NCI-H82 treated with DMSO at 0.1 percent for 48 hours (cell line): ENCODE measurements around the gene SEMA4C.
"Not testable (repeated sequence)": the region's sequence is repeated elsewhere in the genome, so short reads cannot be mapped to it uniquely, and the experiment has no call there.

ENCODE experiments used
- DNase-seq: peaks from one replicate; lab custom pipeline; 2025; ENCODE audit not compliant: unreplicated experiment; lab: John Stamatoyannopoulos, UW

SEMA4C gene

DNA sequence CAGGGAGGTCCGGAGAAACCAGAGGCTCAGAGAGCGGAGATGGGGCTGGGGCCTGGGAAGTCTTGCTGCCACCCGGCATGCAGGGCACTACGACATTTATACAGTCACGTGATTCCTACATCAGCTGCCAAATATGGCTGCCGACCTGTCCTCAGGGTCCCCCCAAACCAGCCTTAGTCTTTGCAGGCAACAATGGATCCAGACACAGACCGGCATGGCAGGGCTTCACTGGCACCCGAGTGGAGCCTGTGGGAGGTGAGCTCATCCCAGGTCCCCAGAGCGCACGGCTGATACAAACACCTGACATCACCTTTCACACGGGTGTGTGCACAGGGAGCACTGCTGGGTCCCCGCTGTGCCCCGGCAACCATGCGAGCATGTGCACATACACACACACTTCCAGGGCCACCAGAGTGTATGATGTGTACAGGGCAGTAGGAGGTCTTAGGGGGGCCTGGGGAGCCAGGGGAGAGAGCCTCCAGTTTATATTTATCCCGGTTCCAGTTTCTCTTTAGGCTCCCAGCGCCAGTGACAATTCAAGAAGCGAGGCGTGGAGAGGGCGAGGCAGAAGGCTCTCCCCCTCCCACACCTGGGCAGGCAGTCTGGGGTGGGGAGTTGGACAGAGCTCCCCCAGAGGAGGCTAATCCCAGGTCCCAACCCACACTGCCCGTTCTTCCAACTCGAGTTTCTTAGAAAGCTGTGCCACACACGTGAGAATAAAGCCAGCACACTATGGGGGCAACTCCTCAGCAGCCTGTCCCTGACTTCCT lies 2.7 kb downstream of the SEMA4C start:
- no peak for DNase-seq

DNA sequence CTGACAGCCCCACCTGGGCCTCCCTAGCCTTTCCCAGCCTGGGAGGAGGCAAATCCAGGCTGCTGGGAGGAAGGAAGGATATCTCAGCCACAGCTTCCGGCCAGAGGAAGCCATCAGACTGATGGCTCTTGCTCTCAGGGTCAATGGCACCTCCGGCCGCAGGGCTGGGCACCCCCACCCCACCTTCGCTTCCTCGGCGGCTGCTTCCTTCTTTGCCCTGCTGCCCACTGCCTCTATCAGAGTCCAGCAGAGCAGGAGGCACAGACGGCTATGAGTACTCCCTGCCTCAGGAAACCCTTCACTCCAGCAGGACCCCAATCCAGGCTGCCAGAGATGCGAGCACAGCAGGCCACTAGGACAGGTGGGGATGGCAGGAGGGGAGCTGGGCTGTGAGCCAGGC lies 3.3 kb downstream of the SEMA4C start:
- DNase-seq: no peak

DNA sequence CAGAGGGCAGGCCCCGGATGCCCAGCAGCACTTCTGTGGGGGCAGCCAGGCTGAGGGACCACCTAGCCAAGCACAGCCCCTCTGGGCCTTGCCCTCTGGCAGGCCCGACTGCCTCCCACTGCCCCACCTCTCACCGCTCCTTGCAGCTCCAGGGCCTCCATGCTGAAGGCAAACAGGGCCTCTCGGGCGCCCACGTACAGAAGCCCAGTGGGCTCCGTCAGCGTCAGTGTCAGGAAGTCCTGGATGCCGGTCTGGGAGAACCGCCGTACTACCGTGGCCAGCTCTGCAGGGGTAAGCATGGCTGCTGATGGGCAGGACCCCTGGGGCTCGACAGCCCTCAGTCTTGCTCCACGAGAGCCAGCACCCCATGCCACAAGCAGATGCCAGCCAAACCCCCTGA lies 3.7 kb downstream of the SEMA4C start:
- DNase-seq: no peak

DNA sequence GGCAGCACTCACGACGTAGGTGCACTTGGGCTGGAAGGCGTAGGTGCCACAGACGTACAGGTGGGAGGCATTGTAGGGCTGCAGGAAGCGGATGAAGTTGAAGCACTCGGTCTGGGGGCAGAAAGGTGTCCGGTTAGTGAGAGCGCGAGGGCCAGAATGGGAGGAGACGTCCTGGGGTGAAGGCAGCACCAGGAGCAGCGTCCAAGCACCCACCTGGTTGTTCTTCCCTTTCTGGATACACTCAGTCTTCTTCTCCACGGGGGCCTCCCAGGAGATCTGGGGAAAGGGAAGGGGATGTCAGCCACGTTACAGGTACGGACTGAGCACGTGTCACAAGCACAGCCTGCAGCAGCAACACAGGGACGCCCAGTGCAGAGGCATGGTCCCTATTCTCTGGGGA lies 4.2 kb downstream of the SEMA4C start:
- DNase-seq: no peak

DNA sequence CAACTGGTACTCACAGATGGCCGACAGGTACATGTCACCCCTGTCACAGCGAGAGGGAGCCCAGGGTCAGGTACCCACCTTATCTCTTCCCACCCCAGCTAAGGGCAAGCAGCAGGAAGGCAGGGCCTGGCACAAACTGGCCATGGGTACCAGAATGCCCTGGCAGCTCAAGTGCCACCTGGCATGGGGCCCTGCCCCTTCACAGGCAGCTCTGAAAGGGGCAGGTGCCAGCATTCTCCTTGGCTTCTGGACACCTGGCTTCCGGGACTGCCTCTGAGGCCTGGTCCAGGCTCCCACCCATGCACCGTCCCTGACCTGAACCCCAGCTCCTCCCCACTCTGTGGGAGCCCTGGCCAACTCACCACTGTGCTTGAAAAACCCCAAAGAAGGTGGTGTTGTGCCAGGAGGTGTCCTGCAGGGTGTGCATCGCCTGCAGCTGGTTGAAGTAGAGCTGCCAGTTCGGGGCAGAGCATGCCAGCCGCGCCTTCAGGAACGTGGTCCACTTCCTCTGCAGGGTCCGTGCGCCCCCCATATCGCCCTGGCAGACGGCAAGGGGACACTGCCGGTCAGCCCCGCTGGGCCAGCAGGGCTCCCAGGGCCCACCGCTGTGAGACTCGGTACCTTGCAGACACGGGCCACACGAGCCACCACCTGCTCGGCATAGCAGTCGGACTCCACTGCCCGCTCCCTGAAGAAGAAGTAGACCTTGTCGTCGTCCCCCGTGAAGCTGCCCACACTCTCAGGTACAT lies 5.4 kb downstream of the SEMA4C start:
- no peak for DNase-seq

DNA sequence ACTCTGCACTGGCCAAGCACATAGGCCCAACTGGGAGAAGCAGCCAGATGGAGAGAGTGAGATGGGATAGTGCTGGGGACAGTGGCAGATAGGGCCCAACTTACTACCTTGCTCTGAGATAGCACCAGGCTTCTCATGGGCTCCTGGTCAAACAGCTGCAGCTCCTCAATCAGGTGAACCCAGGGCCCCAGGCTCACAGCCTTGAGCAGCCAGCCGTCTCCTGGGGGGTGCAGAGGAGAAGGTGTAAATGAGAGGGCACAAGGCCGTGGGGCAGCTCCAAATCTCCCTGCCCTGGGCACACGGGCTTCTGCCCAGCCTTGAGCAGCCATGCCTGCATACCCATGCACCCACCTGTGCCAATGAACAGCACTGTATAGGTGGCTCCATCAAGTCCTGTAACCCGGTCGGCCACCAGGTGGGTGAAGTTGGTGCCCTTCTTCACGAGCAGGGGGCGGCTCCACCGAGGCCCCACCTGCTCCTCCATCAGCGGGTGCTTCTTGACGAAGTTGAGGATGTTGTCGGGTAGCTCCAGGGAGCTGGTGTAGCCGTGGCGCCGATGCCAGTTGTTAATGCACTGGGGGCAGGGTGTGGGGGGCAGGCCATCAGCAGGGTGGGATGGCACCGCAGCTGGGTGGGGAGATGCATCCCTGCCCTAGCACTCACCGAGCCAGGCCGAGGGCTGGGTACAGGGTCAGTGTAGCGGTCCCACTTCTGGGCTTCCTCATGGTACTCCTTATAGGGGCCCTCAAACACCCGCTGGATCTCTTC lies 6.1 kb downstream of the SEMA4C start:
- DNase-seq: no peak

DNA sequence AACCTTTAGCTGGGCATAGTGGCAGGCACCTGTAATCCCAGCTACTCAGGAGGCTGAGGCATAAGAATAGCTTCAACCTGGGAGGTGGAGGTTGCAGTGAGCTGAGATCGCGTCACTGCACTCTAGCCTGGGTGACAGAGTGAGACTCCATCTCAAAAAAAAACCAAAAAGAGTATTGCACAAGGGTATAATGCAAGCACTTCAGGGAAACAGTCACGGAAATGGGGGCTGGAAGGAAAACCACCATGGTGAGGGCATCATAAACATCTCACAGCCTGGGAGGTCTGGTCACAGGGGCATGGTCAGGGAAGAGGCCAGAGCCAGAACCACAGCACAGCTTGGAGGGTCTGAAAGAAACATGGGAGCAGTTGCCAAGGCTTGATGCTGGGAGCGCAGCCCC lies 6.8 kb downstream of the SEMA4C start:
- DNase-seq: not testable (repeated sequence)

DNA sequence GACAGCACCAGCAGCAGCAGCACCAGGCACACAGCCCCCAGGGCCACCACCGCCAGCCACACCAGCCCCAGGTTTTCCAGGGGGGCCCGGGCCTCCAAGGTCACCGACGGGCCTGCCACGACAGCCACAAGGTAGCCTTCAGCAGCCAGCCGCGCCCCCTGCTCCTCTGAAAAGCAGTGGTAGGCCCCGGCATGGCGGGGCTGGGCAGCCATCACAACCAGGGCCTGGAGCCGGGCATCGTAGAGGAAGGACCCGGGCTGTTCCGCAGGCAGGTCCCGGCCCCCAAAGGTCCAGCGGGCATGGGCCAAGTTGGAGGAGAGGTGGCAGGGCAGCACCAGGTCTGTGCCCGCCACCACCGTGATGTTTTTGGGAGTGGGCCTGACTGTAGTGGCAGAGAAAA lies 8.8 kb downstream of the SEMA4C start:
- no peak for DNase-seq

DNA sequence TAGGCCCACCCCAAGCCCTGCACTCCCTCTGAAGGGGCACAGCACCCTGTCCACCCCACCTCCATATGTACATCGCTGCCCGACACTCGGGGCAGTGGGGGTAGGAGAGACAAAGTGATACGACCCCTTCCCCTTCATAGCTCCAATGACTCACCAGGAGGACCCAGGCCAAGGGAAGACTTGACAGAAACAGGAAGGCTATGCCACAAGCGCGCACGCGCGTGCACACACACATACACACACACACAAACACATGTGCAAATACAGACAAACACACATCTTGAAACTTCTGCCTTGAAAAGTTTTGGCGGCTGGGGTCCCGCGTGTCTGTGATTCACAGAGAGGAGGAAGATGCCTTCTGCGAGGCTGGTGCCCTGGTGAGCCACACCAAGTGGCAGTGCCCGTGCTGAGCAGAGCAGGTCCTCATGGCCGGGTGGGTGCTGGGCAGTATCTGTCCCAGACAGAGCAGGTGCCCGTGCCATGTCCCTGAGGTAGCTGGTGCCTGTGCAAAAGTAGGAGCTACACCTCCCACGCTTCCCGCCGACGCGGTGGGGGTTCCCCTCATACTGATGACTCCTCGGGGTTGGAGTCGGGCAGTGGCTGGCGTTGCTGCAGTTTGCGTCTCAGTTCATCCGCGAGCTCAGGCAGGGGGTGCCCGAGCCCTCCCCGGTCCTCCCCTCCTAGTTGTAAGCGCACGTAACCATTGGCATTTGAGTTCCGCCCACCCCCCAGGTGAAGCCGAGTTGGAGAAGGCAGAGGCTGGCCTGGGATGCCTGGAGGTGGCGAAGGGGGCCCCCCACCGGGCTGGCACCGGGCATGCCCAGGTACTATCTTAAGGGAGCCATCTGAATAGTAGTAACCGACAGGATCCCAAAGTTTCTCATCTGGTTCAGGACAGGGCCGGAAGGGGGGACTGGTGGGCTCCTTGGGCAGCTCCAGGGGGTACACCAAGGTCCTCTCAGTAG lies 9.5 kb downstream of the SEMA4C start:
- no peak for DNase-seq

DNA sequence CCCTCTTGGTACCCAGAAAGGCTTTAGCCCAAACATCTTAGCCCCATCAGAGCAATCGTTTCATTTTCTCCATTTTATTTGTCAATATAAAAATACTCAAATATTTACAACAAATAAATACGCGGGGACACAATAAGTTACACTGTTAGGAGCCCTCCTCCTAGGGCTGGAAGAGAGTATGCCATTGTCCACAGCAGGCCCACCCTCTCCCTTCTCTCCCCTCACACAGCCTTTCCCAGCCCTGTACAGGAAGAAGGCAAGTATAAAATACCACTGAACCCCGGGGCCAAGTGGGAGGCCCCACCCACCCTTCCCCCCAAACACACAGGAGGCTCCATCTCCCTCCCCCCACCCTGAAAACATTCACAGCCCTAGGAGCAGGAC lies 10.2 kb downstream of the SEMA4C start:
- no peak for DNase-seq

DNA sequence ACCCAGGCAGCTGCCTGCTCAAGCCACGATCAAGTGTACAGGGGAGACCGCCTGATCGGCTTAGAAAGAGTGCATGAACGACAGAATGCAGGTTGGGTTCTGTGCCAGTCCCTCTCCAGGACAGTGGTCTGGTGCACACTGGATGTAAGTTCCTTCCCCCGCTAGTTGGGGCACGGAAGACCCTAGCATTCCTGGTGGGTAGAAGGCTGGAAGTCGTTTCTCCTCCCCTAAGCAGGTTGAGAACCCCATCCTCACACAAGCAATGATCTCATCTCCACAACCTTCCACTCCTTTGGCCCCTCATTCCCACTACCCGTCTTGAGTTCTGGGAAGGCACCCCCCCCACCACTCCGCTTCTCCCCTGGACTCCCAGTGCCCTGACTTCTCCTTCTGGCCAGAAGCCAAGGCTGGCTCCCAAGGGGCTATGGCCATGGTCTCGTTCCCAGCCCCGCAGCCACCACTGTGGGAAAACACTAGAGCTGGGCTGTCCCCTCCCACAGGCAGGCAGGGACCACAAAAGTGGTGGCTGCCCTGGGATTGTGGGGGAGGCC lies 10.7 kb downstream of the SEMA4C start:
- DNase-seq: no peak

DNA sequence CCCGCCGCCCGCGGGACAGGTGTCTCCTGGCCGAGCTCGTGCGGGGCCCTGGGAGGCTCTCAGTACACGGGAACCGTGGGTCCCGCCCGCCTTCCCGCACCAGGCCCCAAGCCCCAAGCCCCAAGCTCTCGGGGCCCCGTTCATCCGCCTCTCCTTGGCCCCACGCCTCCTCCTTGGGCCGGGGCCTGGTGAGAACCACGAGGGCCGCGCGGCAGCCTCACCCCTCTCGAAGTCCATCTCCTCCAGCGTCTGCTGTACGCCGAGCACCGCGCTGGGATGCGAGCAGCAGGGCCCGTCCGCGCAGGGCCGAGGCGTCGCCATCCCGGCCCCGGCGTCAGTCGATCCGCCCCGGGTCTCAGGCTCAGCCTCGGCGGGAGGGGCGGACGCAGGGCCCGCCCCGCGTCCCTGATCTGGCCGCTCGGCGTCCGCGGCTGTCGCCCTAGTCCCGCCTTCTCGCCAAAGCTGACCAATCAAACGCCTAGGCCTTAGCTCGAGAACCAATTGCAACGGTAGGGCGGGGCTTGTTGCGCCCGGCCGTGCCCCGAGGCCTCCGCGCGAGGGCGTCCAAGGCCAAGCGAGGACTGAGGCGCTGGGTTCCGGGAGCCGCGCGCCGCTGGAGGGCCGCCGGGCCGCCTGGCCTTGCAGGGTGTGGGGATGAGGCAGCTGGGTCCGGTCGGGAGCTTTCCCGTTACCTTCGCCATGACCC lies 12.1 kb downstream of the SEMA4C start, which contains the start of gene ANKRD39:
TSS of gene ANKRD39 (minus strand) at position 350 of the 706 bp plus-strand sequence. CDS start at position 321, 29 bp downstream.
- DNase-seq: peak; percentile 97

DNA sequence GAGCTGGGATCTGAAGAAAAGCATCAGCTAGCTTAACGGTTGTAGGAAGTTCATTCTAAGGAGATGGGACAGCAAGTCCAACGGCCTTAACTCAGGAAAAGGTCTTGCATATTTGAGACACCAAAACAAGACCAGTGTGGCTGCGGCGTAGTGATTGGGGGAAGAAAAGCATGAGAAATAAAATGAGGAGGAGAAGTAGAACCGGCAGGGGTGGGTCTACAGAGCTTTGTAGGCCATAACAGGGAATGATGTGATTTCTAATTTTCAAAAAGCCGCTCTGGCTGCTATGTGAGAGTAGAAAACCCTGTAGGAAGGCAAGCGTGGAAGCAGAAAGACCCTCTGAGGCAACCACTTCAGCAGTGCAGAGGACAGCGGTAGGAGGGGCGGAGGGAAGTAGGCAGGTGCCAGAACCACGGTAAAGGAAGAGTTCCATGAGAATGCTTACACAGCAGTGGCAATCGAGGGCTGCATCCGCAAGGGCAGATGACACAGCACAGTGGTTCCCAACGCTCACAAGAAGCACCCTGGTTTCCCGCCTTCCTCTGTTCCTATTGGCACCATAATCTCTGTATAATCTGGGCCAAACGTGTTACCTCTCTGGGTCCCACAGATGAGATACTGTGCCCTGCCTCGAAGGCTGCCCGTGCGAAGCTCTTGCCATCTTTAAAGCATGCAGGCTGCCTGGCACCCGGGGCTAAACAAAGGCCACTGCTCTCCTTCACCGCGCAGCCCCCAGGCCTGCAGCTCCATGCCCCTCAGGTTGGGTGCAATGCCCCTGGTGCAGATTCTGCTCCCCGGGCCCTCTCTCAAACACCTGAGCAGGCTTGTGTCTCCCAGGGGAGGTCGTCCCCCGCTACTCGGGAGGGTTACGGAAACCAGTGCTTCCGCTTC lies 12.9 kb downstream of the SEMA4C start:
- DNase-seq: no peak

DNA sequence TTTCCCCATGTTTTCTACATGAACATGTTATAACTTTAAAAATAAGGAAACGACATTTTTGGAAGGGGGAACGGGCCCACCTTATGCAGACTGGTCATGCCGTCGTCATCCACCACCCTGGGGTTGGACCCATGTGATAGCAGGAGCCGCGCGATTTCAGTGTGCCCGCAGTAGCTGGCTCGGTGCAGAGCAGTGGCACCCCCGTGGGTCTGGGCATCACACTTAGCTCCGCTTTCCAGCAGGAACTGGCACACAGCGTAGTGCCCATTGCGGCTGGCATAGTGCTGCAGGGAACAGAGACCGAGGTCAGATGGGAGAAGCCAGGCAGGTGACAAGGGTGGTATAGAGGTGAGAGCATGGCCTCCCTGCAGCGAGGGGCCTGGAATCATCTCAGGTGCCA lies 16.6 kb downstream of the SEMA4C start:
- no peak for DNase-seq

DNA sequence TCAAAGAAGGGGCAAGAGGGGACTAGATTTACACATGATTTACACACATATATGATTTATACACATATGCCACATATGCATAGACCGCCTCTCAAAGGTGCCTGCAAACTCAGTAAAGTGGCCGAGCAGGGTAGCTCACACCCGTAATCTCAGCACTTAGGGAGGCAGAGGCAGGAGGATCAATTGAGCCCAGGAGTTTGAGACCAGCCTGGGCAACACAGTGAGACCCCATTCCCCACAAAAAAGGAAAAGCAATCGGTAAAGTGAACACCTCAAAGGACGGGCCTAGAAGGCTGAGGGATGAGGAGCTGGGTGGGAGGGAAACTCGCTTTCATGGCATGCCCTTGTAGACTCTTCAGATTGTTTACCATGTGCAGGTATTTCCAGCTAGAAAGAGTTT lies 17.2 kb downstream of the SEMA4C start:
- no peak for DNase-seq

DNA sequence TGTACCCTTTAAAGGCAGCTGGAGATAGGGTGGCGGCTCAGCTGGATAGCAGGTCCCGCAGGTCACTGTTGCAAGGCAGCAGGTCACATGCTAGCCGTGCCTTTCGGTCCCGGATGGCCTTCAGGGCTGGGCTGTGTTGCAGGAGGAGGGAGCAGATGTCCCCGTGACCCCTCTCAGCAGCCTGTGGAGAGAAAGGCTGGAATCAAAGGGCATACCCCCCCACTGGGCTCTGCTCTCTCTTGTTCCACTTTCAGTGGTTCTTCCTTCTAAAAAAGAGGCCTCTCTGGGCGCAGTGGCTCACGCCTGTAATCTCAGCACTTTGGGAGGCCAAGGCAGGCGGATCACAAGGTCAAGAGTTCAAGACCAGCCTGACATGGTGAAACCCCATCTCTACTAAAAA lies 21.6 kb downstream of the SEMA4C start:
- DNase-seq: no peak

DNA sequence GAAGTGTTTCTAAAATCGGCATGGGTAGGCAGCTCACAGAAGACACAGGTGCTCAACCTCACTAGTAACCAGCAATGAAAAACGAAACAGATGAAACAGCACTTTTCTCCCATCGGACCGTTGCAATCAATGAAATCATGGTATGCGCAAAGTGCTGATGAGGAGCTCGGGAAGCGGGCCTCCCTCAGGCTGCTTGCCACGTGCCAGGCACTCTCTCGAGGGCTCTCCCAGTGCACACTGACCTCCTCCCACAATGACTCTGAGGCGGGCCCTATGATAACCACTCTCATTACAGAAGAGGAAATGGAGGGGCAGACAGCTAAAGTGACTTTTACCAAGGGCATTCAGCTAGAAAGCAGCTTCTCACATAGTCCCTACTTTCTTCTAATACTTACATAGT lies 22.3 kb downstream of the SEMA4C start:
- DNase-seq: no peak

DNA sequence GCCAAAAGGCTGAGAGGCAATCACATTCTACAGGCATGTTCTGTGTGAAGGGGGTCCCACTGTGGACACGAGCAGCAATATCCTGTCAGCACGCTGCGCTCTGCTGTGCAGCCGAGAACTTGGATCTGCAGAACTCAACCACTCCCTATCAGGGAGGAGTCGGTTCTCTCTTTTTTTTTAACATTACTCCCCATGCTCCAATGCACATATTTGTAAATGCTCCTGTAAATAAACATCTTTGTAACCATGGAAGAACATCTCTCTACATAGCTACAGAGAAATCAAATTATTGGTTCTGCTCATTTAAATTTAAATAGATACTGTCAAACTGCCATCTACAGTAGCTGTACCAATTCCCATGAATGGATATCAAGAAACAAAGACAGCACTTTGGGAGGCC lies 23.1 kb downstream of the SEMA4C start:
- no peak for DNase-seq

DNA sequence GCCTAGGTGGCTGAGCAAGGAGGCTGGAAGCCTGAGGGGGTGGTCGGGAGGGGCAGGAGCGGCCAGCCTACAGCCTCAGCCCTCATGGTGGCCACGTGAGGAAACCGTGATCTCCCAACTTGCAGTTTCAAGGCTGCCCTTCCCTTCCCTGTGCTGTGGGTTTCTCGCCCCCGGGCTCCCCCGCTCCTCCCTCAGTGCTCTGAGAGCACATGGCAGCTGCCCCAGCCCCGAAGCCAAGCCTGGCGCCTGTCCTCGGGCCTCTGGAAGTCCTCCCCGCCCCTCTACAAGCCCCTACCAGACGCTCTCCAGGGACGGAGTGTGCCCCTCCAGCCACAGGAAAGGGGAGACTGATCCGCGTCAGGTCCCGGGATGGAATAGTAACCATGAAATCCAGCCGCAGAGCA lies 25.5 kb downstream of the SEMA4C start:
- no peak for DNase-seq
